Neural progenitor cell (in vitro differentiated cells): Measurements from ENCODE around the gene RETREG3. TPM values are rescaled to one million over a fixed set of nuclear protein-coding genes. Genes with fewer than 3 reads are reported as not detected.

Experiments
- DNase-seq: peaks from one replicate; pipeline ENCODE4 v3.0.0-alpha.2; 2016; ENCODE audit warnings: low spot score
- H2AFZ ChIP-seq: fragments of 200-600 bp; sonication (generic); replicated peaks from 2 replicates; pipeline ENCODE4 v1.6.1; 2016; ENCODE audit warnings: antibody characterized with exemption
- H3F3A ChIP-seq: fragments of 200-600 bp; sonication (generic); 2 replicates; pipeline ENCODE4 v1.6.1; 2016; ENCODE audit warnings: antibody characterized with exemption, low read depth
- H3K27ac ChIP-seq: fragments of 200-600 bp; sonication (generic); 2 replicates; pipeline ENCODE4 v1.5.1; 2016; ENCODE audit warnings: mild to moderate bottlenecking
- H3K27me3 ChIP-seq: fragments of 200-600 bp; sonication (generic); 2 replicates; pipeline ENCODE4 v1.6.1; 2016; ENCODE audit warnings: mild to moderate bottlenecking, moderate library complexity
- H3K36me3 ChIP-seq: fragments of 200-600 bp; sonication (generic); 2 replicates; pipeline ENCODE4 v1.5.1; 2016
- H3K4me1 ChIP-seq: fragments of 200-600 bp; sonication (generic); 2 replicates; pipeline ENCODE4 v1.6.1; 2016; ENCODE audit warnings: mixed run types
- H3K4me2 ChIP-seq: fragments of 200-600 bp; sonication (generic); 2 replicates; pipeline ENCODE4 v1.6.1; 2016
- H3K4me3 ChIP-seq: fragments of 200-600 bp; sonication (generic); 2 replicates; pipeline ENCODE4 v1.5.1; 2016
- H3K79me2 ChIP-seq: fragments of 200-600 bp; sonication (generic); 2 replicates; pipeline ENCODE4 v1.6.1; 2016; ENCODE audit warnings: low read depth
- H3K9ac ChIP-seq: fragments of 200-600 bp; sonication (generic); 2 replicates; pipeline ENCODE4 v1.6.1; 2016
- H3K9me3 ChIP-seq: fragments of 200-600 bp; sonication (generic); 2 replicates; pipeline ENCODE4 v1.5.1; 2016; ENCODE audit warnings: low read depth
- H4K20me1 ChIP-seq: fragments of 200-600 bp; sonication (generic); 2 replicates; pipeline ENCODE4 v1.6.1; 2016; ENCODE audit warnings: low read depth
- H3K27ac Mint-ChIP-seq: 3 replicates; pipeline ENCODE4 v1.8.0; 2021; ENCODE audit warnings: mixed read lengths
- H3K27me3 Mint-ChIP-seq: 2 replicates; pipeline ENCODE4 v1.8.0; 2022; ENCODE audit warnings: low read depth, mild to moderate bottlenecking, inconsistent platforms, moderate library complexity, mixed read lengths; ENCODE audit not compliant: insufficient read depth
- H3K36me3 Mint-ChIP-seq: 3 replicates; pipeline ENCODE4 v1.8.0; 2021; ENCODE audit warnings: mixed read lengths
- H3K4me1 Mint-ChIP-seq: 3 replicates; pipeline ENCODE4 v1.8.0; 2021; ENCODE audit warnings: mixed read lengths
- H3K4me3 Mint-ChIP-seq: 3 replicates; pipeline ENCODE4 v1.8.0; 2021; ENCODE audit warnings: mild to moderate bottlenecking, moderate library complexity, mixed read lengths
- H3K9me3 Mint-ChIP-seq: 3 replicates; pipeline ENCODE4 v1.8.0; 2020; ENCODE audit warnings: mixed read lengths
- CTCF ChIP-seq: fragments of 200-600 bp; sonication (generic); IDR thresholded peaks from 2 replicates; pipeline ENCODE4 v1.5.1; 2017; ENCODE audit warnings: antibody characterized with exemption, mild to moderate bottlenecking
- EZH2 ChIP-seq: fragments of 200-600 bp; sonication (generic); IDR thresholded peaks from 2 replicates; pipeline ENCODE4 v1.6.1; 2017; ENCODE audit warnings: antibody characterized with exemption, mild to moderate bottlenecking, moderate library complexity
- EZH2phosphoT487 ChIP-seq: fragments of 200-600 bp; sonication (generic); IDR thresholded peaks from 2 replicates; pipeline ENCODE4 v1.6.1; 2017; ENCODE audit warnings: antibody characterized with exemption
- total RNA-seq: library from RNA; depleted of rRNA; stranded (reverse); fragments of >200 nt; gene quantifications from 2 replicates; pipeline ENCODE4 v1.2.3, GENCODE V29; 2015; ENCODE audit warnings: low replicate concordance

The RETREG3 gene
- total RNA-seq, 1 donor from 2014 or later, result 23.6 TPM

- peaks cover 6% of the 10 kb centered on the region for H4K20me1 ChIP-seq
- H2AFZ ChIP-seq, result no peak overlapping the region
- no peak for TF ChIP-seq EZH2phosphoT487
- TF ChIP-seq EZH2, result no peak
- no peak for TF ChIP-seq CTCF
- H3K36me3 Mint-ChIP-seq, result peaks cover 25% of the 10 kb centered on the region
- peaks cover 14% of the 10 kb centered on the region for H3K4me1 ChIP-seq
- DNase-seq, result no peak
- no peaks in the 10 kb centered on the region for H3K27me3 ChIP-seq
- no peaks in the 10 kb centered on the region for H3K9me3 ChIP-seq
- H3K9me3 Mint-ChIP-seq, result no peaks in the 10 kb centered on the region
- no peaks in the 10 kb centered on the region for H3K36me3 ChIP-seq
- H3K27ac ChIP-seq, result no peak overlapping the region
- H3K27me3 Mint-ChIP-seq, result peaks cover 6% of the 10 kb centered on the region
- H3K9ac ChIP-seq, result no peak overlapping the region
- H3K79me2 ChIP-seq, result peaks cover 25% of the 10 kb centered on the region
- peak overlapping the region; percentile 75 for H3K4me3 Mint-ChIP-seq
- H3K4me1 Mint-ChIP-seq, result peaks cover 28% of the 10 kb centered on the region
- no peak overlapping the region for H3K4me3 ChIP-seq
- peaks cover 28% of the 10 kb centered on the region for H3F3A ChIP-seq
- H3K4me2 ChIP-seq, result no peak overlapping the region
- no peak overlapping the region for H3K27ac Mint-ChIP-seq
These were observed 29.2 kb downstream of the RETREG3 start for GRCh38 chr17:42579794-42580551.

GRCh38 chr17:42578282-42578869 lies 30.8 kb downstream of the RETREG3 start:
- Histone ChIP-seq H3K4me3 (peak overlapping the region; percentile 67), H3F3A (peaks cover 41% of the 10 kb centered on the region), H3K79me2 (peaks cover 25% of the 10 kb centered on the region), H3K9ac (peak overlapping the region; percentile 42), H3K27ac (no peak overlapping the region), H2AFZ (no peak overlapping the region), H3K4me1 (peaks cover 14% of the 10 kb centered on the region), H3K27me3 (no peaks in the 10 kb centered on the region), H3K9me3 (no peaks in the 10 kb centered on the region), H3K36me3 (no peaks in the 10 kb centered on the region), H4K20me1 (peaks cover 11% of the 10 kb centered on the region), H3K4me2 (peak overlapping the region; percentile 79)
- Mint-ChIP-seq H3K4me3 (peak overlapping the region; percentile 100), H3K36me3 (peaks cover 23% of the 10 kb centered on the region), H3K27ac (peak overlapping the region; percentile 99), H3K9me3 (no peaks in the 10 kb centered on the region), H3K4me1 (peaks cover 28% of the 10 kb centered on the region), H3K27me3 (peaks cover 6% of the 10 kb centered on the region)
- DNase-seq, result peak; percentile 92
- TF ChIP-seq EZH2, result peak; percentile 24
- TF ChIP-seq EZH2phosphoT487, result no peak
- peak; percentile 73 for TF ChIP-seq CTCF

GRCh38 chr17:42577532-42578281 lies 31.5 kb downstream of the RETREG3 start, which contains the start of gene PSMC3IP:
Gene PSMC3IP, minus strand, starts transcription at chr17:42577729. Its CDS starts 43 bp downstream, at chr17:42577686.
- Mint-ChIP-seq H3K27me3 (peaks cover 6% of the 10 kb centered on the region), H3K4me1 (peaks cover 28% of the 10 kb centered on the region), H3K9me3 (no peaks in the 10 kb centered on the region), H3K4me3 (peak within 1 kb of the TSS; percentile 100), H3K36me3 (peaks cover 21% of the 10 kb centered on the region), H3K27ac (peak within 1 kb of the TSS; percentile 99)
- Histone ChIP-seq H3K9me3 (no peaks in the 10 kb centered on the region), H3K4me1 (peaks cover 14% of the 10 kb centered on the region), H3F3A (peaks cover 48% of the 10 kb centered on the region), H3K27me3 (no peaks in the 10 kb centered on the region), H3K36me3 (peaks cover 2% of the 10 kb centered on the region), H3K4me2 (peak within 1 kb of the TSS; percentile 79), H3K9ac (peak within 1 kb of the TSS; percentile 86), H3K27ac (no peak within 1 kb of the TSS), H3K79me2 (peaks cover 25% of the 10 kb centered on the region), H3K4me3 (peak within 1 kb of the TSS; percentile 67), H4K20me1 (peaks cover 11% of the 10 kb centered on the region), H2AFZ (peak within 1 kb of the TSS; percentile 47)
- DNase-seq, result peak; percentile 97
- TF ChIP-seq EZH2, result no peak
- TF ChIP-seq CTCF, result peak; percentile 57
